GM12801 (cell line): Measurements from ENCODE around the gene PCGF2.

ENCODE experiments used
- TF ChIP-seq, protein P1 (sequence below): IDR thresholded peaks from one replicate; pipeline ENCODE4 v1.5.1; 2011; ENCODE audit warnings: control low read depth; ENCODE audit not compliant: insufficient read length; ENCODE audit errors: extremely low read depth

PCGF2 gene

DNA sequence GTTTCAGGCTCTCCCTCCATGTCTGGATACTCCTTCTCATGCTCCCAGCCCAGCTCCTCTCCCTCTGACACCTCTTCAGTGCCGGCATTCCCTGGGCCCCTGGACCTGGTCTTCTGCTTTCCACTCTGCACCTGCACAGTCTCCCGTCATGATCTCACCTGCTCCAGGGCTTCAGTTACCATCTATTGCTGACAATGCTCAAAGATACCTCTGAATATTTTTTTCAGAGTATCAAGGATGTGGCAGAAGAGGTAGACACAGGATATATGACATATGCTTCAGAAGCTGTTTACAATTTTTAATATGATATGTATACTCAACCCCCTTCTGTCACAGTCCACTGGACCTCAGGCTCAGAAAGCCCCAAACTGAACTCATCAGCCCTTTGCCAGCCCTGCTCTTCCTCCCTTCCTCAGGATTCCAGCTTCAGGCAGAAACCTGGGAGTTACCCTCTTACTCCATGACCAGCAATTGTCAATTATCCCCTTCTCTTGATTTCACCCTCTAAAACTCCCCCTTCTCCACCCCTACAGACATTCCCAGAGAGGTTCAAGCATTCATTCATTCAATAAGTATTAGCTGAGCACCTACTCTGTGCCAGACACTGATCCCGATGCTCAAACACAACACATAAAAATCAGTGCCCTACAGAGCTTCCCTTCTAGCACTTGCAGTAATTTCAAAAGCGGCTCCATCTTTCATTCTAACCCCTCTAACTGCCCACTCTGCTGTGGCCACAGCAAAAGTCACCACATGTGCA is 50.9 kb downstream of the PCGF2 start:
- TF ChIP-seq, protein P1, sequence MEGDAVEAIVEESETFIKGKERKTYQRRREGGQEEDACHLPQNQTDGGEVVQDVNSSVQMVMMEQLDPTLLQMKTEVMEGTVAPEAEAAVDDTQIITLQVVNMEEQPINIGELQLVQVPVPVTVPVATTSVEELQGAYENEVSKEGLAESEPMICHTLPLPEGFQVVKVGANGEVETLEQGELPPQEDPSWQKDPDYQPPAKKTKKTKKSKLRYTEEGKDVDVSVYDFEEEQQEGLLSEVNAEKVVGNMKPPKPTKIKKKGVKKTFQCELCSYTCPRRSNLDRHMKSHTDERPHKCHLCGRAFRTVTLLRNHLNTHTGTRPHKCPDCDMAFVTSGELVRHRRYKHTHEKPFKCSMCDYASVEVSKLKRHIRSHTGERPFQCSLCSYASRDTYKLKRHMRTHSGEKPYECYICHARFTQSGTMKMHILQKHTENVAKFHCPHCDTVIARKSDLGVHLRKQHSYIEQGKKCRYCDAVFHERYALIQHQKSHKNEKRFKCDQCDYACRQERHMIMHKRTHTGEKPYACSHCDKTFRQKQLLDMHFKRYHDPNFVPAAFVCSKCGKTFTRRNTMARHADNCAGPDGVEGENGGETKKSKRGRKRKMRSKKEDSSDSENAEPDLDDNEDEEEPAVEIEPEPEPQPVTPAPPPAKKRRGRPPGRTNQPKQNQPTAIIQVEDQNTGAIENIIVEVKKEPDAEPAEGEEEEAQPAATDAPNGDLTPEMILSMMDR = no peak

DNA sequence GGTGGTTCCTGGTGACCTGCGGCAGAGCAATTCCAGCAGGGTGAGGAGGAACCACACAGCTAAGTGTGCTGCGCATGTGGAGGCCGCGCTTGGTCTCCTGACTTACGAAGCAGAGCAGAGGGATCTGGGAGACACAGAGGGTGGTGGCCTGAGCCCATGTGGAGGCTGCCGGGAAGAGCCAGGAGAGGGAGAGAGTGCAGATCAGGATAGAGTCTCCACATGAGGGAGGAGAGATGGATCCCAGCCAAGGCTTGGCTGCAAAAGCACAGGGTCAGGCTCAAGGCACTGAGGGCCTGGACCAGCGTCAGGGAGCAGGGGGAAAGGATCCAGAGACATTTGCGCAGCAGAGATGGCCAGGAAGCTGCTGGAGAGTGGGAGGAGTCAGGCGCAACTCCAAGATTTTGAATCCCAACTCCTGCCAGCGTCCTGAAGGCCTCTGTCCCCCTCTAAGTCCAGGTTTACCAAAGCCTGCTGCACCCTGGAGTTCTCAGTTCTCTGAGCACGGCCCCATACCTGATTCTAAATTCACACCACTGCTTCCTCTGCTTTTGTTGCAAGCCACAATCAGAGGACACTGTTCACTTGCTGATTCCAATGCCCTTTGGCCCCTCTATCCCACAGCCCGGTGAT is 54.3 kb downstream of the PCGF2 start:
- TF ChIP-seq, protein P1 = no peak

DNA sequence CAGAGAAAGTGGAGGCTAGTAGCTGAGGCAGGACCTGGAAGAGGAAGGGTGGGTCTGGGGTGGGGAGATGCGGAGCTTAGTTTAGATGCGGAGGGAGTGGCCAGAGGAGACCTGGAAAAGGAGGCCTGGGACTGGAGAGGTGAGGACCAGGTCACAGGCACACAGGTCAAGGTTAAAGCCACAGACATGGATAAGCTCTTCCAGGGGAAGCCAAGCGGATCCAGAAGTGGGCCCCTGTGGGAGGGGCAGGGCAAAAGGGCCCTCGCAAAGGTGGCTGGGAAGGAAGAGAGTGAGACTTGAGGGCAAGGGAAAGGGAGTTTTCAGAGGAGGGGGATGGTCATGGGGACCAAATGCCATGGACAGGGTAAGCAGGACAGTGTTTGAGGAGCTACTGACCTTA is 57.0 kb downstream of the PCGF2 start:
- TF ChIP-seq, protein P1 = no peak

DNA sequence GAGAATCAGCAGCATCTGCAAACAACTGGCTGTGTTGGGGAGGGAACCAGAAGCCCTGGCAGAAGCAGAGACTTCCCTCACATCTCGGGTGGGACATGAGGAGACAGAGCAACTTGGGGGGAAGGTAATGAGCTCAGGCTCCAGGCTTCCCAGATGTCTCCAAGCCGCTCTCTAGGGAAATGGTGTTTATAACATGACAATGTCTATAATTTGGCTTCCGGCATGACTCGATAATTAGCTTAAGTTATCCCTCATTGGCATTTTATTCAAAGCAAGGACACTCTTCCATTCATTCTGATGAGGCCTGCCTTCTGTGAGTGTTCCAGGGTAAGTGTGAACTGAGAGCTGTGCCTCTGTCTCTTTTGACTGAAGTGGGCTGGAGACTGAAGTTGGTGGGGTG is 57.8 kb downstream of the PCGF2 start:
- TF ChIP-seq, protein P1 = no peak

DNA sequence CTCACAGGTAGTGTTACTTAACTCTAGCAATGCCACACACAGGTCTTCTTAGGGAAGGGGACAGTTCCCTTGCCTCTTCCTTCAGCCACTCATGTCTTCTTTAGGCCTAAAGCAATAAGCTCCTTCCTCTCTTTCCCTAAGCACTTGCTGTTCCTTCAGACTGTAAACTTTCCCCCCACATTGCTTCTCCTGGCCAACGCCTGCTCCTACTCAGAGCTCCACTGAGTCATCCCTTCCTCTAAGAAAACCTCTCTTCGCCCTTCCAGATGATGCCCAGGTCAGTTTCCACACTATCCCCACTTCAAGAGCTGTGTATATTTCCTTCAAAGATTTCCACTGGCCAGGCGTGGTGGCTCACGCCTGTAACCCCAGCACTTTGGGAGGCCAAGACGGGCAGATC is 60.9 kb downstream of the PCGF2 start:
- TF ChIP-seq, protein P1 = no peak

DNA sequence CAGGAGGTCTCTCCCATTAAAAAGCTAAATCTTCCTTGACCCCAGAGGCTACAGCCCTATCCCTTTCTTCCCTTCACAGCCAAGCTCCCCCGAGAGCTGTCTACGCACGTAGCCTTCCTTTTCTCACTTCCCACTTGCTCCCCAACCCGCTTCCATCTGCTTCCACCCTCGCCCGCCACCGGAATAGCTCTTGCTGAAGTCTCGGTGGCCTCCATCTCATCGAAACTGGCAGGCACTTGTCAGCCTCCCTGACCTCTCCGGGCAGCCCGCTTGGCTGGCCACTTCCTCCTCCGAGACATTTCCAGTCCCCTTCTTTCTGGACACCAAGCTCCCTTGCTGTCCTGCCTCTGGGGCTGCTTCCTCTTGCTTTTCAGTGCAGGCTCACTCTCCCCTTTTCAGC is 62.6 kb downstream of the PCGF2 start:
- TF ChIP-seq, protein P1 = no peak
